ENCODE data around the gene CCNDBP1. TPM values are rescaled to one million over a fixed set of nuclear protein-coding genes. Genes with fewer than 3 reads are reported as not detected.

Gene CCNDBP1
- total RNA-seq, 1 donor from 2014 or later, result 86.8 TPM

DNA sequence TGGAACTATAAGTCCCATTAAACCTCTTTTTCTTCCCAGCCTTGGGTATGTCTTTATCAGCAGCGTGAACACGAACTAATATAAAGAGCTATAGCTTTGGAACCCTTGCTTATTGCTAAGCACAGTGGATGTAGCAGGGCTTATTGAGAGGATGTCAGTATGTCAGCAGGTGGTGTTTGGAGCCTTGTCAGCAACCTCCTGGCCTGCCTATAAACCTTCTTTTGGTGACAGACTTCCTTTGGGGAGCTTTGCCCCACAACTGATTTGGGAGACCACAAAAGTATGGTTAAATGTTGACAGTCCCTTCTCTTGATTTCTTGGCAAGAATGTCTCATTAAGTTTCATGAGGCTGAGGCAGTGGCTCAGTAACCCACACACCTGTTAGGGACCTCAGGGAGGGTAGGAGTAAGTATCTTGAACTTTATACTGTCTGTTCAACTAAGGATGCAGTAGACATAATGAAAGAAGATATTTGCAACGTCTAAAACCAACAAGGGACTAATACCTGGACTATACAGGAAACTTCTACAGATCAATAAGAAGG is 14.8 kb downstream of the CCNDBP1 start:
- H3K4me1 Mint-ChIP-seq (ENCODE audit: low read depth, unreplicated experiment), result no peaks in the 10 kb centered on the region
- TF ChIP-seq, protein P1, sequence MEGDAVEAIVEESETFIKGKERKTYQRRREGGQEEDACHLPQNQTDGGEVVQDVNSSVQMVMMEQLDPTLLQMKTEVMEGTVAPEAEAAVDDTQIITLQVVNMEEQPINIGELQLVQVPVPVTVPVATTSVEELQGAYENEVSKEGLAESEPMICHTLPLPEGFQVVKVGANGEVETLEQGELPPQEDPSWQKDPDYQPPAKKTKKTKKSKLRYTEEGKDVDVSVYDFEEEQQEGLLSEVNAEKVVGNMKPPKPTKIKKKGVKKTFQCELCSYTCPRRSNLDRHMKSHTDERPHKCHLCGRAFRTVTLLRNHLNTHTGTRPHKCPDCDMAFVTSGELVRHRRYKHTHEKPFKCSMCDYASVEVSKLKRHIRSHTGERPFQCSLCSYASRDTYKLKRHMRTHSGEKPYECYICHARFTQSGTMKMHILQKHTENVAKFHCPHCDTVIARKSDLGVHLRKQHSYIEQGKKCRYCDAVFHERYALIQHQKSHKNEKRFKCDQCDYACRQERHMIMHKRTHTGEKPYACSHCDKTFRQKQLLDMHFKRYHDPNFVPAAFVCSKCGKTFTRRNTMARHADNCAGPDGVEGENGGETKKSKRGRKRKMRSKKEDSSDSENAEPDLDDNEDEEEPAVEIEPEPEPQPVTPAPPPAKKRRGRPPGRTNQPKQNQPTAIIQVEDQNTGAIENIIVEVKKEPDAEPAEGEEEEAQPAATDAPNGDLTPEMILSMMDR (IDR thresholded peaks at IDR 0.05; ENCODE audit: partially characterized antibody, unreplicated experiment), result no peak
- H3K4me3 Mint-ChIP-seq (ENCODE audit: unreplicated experiment), result no peak overlapping the region
- DNase-seq, result no peak
- H3K27me3 Mint-ChIP-seq (ENCODE audit: unreplicated experiment), result peaks cover 6% of the 10 kb centered on the region
- peaks cover 2% of the 10 kb centered on the region for H3K9me3 Mint-ChIP-seq (ENCODE audit: unreplicated experiment)
- peaks cover 11% of the 10 kb centered on the region for H3K36me3 Mint-ChIP-seq (ENCODE audit: unreplicated experiment)
- H3K27ac Mint-ChIP-seq (ENCODE audit: unreplicated experiment), result no peak overlapping the region

DNA sequence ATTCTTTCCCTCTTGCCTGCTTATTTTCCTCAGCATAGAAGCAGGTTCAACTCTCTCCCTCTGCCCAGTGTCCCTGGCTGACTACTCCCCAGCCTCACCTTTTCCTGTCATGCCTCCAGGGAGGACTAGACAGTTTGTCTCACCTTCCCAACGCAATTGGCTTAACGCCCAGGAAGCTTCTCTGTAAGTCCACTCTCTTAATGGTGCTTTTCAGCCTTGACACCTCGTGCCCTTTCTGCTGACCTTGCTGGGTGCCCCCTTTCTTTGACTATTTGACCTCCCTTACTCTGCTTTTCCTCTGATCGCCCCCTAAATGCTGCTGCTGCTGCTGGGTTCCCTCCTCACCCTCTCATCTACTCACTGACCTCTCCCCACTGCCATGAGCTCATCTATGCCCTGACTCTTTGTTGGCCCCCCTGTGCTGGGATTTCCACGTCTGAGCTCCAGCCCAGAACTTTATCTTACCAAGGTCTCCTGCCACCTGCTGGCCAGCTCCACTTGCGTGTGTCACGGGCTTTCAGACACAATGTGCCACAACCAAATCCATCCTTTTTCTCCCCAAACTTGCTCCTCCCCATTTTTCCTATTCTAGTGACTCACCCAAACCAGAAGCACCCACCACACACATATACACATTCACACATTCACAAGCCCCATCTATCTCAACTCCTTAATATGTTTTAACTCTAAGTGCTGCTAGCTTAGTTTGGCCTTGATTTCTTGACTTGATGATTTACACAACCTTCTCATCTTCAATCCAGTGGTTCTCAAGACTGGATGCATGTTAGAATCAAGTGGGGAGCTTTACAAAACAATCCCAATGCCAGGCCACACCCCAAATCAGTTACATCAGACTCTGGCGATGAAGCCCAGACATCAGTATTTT is 19.1 kb downstream of the CCNDBP1 start:
- no peaks in the 10 kb centered on the region for H3K9me3 Mint-ChIP-seq (ENCODE audit: unreplicated experiment)
- H3K4me3 Mint-ChIP-seq (ENCODE audit: unreplicated experiment), result no peak overlapping the region
- H3K27me3 Mint-ChIP-seq (ENCODE audit: unreplicated experiment), result peaks cover 7% of the 10 kb centered on the region
- peak; percentile 62 for DNase-seq
- TF ChIP-seq, protein P1 (IDR thresholded peaks at IDR 0.05; ENCODE audit: partially characterized antibody, unreplicated experiment), result peak; percentile 9
- no peak overlapping the region for H3K27ac Mint-ChIP-seq (ENCODE audit: unreplicated experiment)
- no peaks in the 10 kb centered on the region for H3K36me3 Mint-ChIP-seq (ENCODE audit: unreplicated experiment)
- H3K4me1 Mint-ChIP-seq (ENCODE audit: low read depth, unreplicated experiment), result no peaks in the 10 kb centered on the region

DNA sequence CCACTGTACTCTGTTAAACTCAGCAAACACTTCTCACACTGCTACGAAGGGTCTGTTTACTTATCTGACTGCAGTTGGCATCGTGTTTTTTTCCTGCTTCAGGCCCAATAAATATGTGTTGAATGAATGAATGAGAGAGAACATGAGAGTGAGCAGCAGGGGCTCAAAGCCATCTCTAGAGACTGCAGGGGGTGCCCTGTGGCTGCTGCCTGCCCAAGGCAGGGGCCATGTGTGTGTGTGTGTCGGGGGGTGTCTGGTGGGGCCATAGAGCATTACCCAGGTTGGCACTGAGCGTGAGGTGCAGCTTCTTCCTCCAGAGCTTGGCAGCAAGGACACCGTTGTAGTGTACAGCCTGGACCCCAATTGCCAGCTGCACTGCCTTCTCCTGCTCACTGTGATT is 20.9 kb downstream of the CCNDBP1 start:
- Mint-ChIP-seq H3K36me3 (ENCODE audit: unreplicated experiment) (no peaks in the 10 kb centered on the region), H3K4me3 (ENCODE audit: unreplicated experiment) (no peak overlapping the region), H3K27me3 (ENCODE audit: unreplicated experiment) (peaks cover 7% of the 10 kb centered on the region), H3K4me1 (ENCODE audit: low read depth, unreplicated experiment) (no peaks in the 10 kb centered on the region), H3K27ac (ENCODE audit: unreplicated experiment) (no peak overlapping the region), H3K9me3 (ENCODE audit: unreplicated experiment) (no peaks in the 10 kb centered on the region)
- DNase-seq, result no peak
- TF ChIP-seq, protein P1 (IDR thresholded peaks at IDR 0.05; ENCODE audit: partially characterized antibody, unreplicated experiment), result no peak

DNA sequence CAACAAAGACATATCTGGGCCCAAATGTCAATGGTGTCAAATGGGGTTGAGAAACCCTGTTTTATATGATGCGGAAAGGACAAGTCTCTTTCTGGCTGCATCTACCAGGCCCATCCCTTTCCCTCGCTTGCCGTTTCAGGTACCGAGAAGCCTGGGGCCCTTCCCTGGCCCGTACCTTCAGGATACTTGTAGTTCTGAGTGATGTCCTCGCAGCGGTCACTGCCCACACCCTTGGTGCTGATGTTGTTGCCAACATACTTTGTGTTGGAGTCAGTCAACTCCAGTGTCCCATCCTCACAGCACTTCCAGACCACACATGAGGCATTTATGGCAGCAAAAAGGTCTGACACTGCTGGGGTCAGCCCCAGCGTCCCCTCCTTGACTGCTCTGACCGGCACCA is 21.8 kb downstream of the CCNDBP1 start:
- peaks cover 7% of the 10 kb centered on the region for H3K27me3 Mint-ChIP-seq (ENCODE audit: unreplicated experiment)

More for the DNA sequence above, 21.8 kb downstream of the CCNDBP1 start:
- Mint-ChIP-seq H3K27ac (ENCODE audit: unreplicated experiment) (no peak overlapping the region), H3K4me3 (ENCODE audit: unreplicated experiment) (no peak overlapping the region), H3K9me3 (ENCODE audit: unreplicated experiment) (no peaks in the 10 kb centered on the region), H3K4me1 (ENCODE audit: low read depth, unreplicated experiment) (no peaks in the 10 kb centered on the region), H3K36me3 (ENCODE audit: unreplicated experiment) (no peaks in the 10 kb centered on the region)
- no peak for DNase-seq
- TF ChIP-seq, protein P1 (IDR thresholded peaks at IDR 0.05; ENCODE audit: partially characterized antibody, unreplicated experiment), result no peak
